SK-N-SH treated with all-trans-retinoic acid at 6 μM for 48 hours (cell line): ENCODE measurements around the gene PI16.
A peak's percentile ranks its signal among the peaks of the same experiment; 100 is the strongest.

ENCODE experiments used
- ATAC-seq: fragments of 200-7000 bp; cut with Tn5 transposase; 3 replicates; pipeline ENCODE4 v1.9.1; 2020; ENCODE audit warnings: mild to moderate bottlenecking, moderate library complexity
- ARNTL ChIP-seq: fragments of 450-650 bp; formaldehyde crosslinking; IDR thresholded peaks from 2 replicates; pipeline ENCODE4 v1.5.0; 2020; ENCODE audit warnings: low read depth, mild to moderate bottlenecking, moderate library complexity, borderline replicate concordance
- CSDC2 ChIP-seq: fragments of 250-450 bp; sonication (Bioruptor Pico); IDR thresholded peaks from 2 replicates; pipeline ENCODE4 v1.5.0; 2020; ENCODE audit warnings: mild to moderate bottlenecking, moderate library complexity
- ESRRG ChIP-seq: fragments of 250-450 bp; sonication (Bioruptor Pico); IDR thresholded peaks from 2 replicates; pipeline ENCODE4 v1.6.1; 2021; ENCODE audit warnings: mild to moderate bottlenecking
- GLIS3 ChIP-seq: fragments of 250-450 bp; sonication (Bioruptor Pico); IDR thresholded peaks from 2 replicates; pipeline ENCODE4 v1.5.0; 2020; ENCODE audit warnings: mild to moderate bottlenecking, moderate library complexity
- ISL1 ChIP-seq: fragments of 250-450 bp; sonication (Bioruptor Pico); IDR thresholded peaks from 2 replicates; pipeline ENCODE4 v2.1.2; 2022; ENCODE audit warnings: mild to moderate bottlenecking, moderate library complexity
- OSR1 ChIP-seq: fragments of 250-450 bp; sonication (Bioruptor Pico); IDR thresholded peaks from 2 replicates; pipeline ENCODE4 v1.8.0; 2022; ENCODE audit warnings: moderate library complexity, mild to moderate bottlenecking, inconsistent platforms
- PATZ1 ChIP-seq: fragments of 250-450 bp; sonication (Bioruptor Pico); IDR thresholded peaks from 2 replicates; pipeline ENCODE4 v1.8.0; 2020; ENCODE audit warnings: mild to moderate bottlenecking, moderate library complexity, borderline replicate concordance
- POU6F1 ChIP-seq: fragments of 250-450 bp; sonication (Bioruptor Pico); IDR thresholded peaks from 2 replicates; pipeline ENCODE4 v1.8.0; 2021; ENCODE audit warnings: low read depth, mild to moderate bottlenecking, moderate library complexity, borderline replicate concordance
- PPARA ChIP-seq: fragments of 250-450 bp; sonication (Bioruptor Pico); IDR thresholded peaks from 2 replicates; pipeline ENCODE4 v1.5.0; 2020; ENCODE audit warnings: mild to moderate bottlenecking, borderline replicate concordance
- SNAI2 ChIP-seq: fragments of 250-450 bp; sonication (Bioruptor Pico); IDR thresholded peaks from 2 replicates; pipeline ENCODE4 v1.5.0; 2020; ENCODE audit warnings: mild to moderate bottlenecking, moderate library complexity
- TCF4 ChIP-seq: fragments of 250-450 bp; sonication (Bioruptor Pico); IDR thresholded peaks from 2 replicates; pipeline ENCODE4 v1.8.0; 2021; ENCODE audit warnings: mild to moderate bottlenecking, moderate library complexity, borderline replicate concordance
- TOX ChIP-seq: fragments of 250-450 bp; sonication (Bioruptor Pico); IDR thresholded peaks from 2 replicates; pipeline ENCODE4 v1.8.0; 2021; ENCODE audit warnings: mild to moderate bottlenecking, moderate library complexity, borderline replicate concordance
- TSHZ2 ChIP-seq: fragments of 250-450 bp; sonication (Bioruptor Pico); IDR thresholded peaks from 2 replicates; pipeline ENCODE4 v1.5.0; 2020; ENCODE audit warnings: mild to moderate bottlenecking, moderate library complexity
- ZC3H10 ChIP-seq: fragments of 250-450 bp; sonication (Bioruptor Pico); IDR thresholded peaks from 2 replicates; pipeline ENCODE4 v1.5.1; 2021; ENCODE audit warnings: mild to moderate bottlenecking, moderate library complexity
- ZFP3 ChIP-seq: fragments of 250-450 bp; sonication (Bioruptor Pico); IDR thresholded peaks from 2 replicates; pipeline ENCODE4 v1.5.0; 2020; ENCODE audit warnings: mild to moderate bottlenecking, moderate library complexity
- ZFP30 ChIP-seq: fragments of 450-650 bp; formaldehyde crosslinking; IDR thresholded peaks from 2 replicates; pipeline ENCODE4 v1.5.0; 2022; ENCODE audit warnings: mild to moderate bottlenecking, moderate library complexity
- ZNF70 ChIP-seq: fragments of 450-650 bp; formaldehyde crosslinking; IDR thresholded peaks from 2 replicates; pipeline ENCODE4 v1.5.0; 2020; ENCODE audit warnings: mild to moderate bottlenecking, moderate library complexity
- ZNF8 ChIP-seq: fragments of 450-650 bp; formaldehyde crosslinking; IDR thresholded peaks from 2 replicates; pipeline ENCODE4 v1.5.0; 2020; ENCODE audit warnings: mild to moderate bottlenecking, moderate library complexity
- TF ChIP-seq, protein P1 (sequence below): fragments of 250-450 bp; sonication (Bioruptor Pico); IDR thresholded peaks from 2 replicates; pipeline ENCODE4 v1.5.1; 2020; ENCODE audit warnings: low read depth, mild to moderate bottlenecking, moderate library complexity

PI16 gene

GRCh38 chr6:36913082-36913481 lies 41.5 kb upstream of the PI16 start (continued):
- TF ChIP-seq PATZ1 = no peak
- TF ChIP-seq ZFP30 (CRISPR knock-in tag) = no peak
- no peak for TF ChIP-seq ESRRG (CRISPR knock-in tag)

GRCh38 chr6:36914227-36914794 lies 40.2 kb upstream of the PI16 start:
- ATAC-seq = peak; percentile 75
- TF ChIP-seq TSHZ2 (CRISPR knock-in tag) (no peak), GLIS3 (CRISPR knock-in tag) (no peak), ZNF70 (CRISPR knock-in tag) (no peak), TCF4 (CRISPR knock-in tag) (no peak), POU6F1 (CRISPR knock-in tag) (no peak), ZNF8 (CRISPR knock-in tag) (no peak), ZFP30 (CRISPR knock-in tag) (no peak), ISL1 (no peak), PPARA (CRISPR knock-in tag) (no peak), ESRRG (CRISPR knock-in tag) (no peak), ARNTL (CRISPR knock-in tag) (no peak), ZFP3 (CRISPR knock-in tag) (no peak), ZC3H10 (CRISPR knock-in tag) (no peak), SNAI2 (CRISPR knock-in tag) (no peak)
- TF ChIP-seq, all 23 proteins: peak for 0

- TF ChIP-seq, protein P1, sequence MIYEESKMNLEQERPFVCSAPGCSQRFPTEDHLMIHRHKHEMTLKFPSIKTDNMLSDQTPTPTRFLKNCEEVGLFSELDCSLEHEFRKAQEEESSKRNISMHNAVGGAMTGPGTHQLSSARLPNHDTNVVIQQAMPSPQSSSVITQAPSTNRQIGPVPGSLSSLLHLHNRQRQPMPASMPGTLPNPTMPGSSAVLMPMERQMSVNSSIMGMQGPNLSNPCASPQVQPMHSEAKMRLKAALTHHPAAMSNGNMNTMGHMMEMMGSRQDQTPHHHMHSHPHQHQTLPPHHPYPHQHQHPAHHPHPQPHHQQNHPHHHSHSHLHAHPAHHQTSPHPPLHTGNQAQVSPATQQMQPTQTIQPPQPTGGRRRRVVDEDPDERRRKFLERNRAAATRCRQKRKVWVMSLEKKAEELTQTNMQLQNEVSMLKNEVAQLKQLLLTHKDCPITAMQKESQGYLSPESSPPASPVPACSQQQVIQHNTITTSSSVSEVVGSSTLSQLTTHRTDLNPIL (CRISPR knock-in tag) = no peak
- ATAC-seq = no peak
Measured at GRCh38 chr6:36915599-36915998, 38.9 kb upstream of the PI16 start.

- ATAC-seq = no peak
- no peak for TF ChIP-seq TSHZ2 (CRISPR knock-in tag)
- no peak for TF ChIP-seq ZFP3 (CRISPR knock-in tag)
- no peak for TF ChIP-seq TOX (CRISPR knock-in tag)
- no peak for TF ChIP-seq TCF4 (CRISPR knock-in tag)
- no peak for TF ChIP-seq ZC3H10 (CRISPR knock-in tag)
- no peak for TF ChIP-seq CSDC2 (CRISPR knock-in tag)
- TF ChIP-seq OSR1 = no peak
- TF ChIP-seq ZNF70 (CRISPR knock-in tag) = no peak
- TF ChIP-seq, protein P1 (CRISPR knock-in tag) = no peak
- TF ChIP-seq SNAI2 (CRISPR knock-in tag) = no peak
- TF ChIP-seq ISL1 = no peak
Measured at GRCh38 chr6:36916126-36916525, 38.4 kb upstream of the PI16 start.
